Tibial nerve (tissue), 3 donors: ENCODE data around the gene SIPA1L2.

ENCODE experiments used
- POLR2A ChIP-seq, 2 donors: fragments of 450-650 bp; IDR thresholded peaks; one replicate each; pipeline ENCODE4 v1.6.1; 2017; ENCODE audit warnings: antibody characterized with exemption in 2 of 2, mild to moderate bottlenecking in 2 of 2, moderate library complexity in 2 of 2
- TF ChIP-seq, protein P1 (sequence below), 5 experiments: fragments of 200-600 bp in 3 of 5; fragments of 450-650 bp in 2 of 5; sonication (generic) in 3 of 5; IDR thresholded peaks; one replicate each; pipeline ENCODE4 v1.5.1; 2016 to 2019; ENCODE audit warnings: antibody characterized with exemption in 5 of 5, mild to moderate bottlenecking in 3 of 5, moderate library complexity in 2 of 5

- TF ChIP-seq, protein P1, sequence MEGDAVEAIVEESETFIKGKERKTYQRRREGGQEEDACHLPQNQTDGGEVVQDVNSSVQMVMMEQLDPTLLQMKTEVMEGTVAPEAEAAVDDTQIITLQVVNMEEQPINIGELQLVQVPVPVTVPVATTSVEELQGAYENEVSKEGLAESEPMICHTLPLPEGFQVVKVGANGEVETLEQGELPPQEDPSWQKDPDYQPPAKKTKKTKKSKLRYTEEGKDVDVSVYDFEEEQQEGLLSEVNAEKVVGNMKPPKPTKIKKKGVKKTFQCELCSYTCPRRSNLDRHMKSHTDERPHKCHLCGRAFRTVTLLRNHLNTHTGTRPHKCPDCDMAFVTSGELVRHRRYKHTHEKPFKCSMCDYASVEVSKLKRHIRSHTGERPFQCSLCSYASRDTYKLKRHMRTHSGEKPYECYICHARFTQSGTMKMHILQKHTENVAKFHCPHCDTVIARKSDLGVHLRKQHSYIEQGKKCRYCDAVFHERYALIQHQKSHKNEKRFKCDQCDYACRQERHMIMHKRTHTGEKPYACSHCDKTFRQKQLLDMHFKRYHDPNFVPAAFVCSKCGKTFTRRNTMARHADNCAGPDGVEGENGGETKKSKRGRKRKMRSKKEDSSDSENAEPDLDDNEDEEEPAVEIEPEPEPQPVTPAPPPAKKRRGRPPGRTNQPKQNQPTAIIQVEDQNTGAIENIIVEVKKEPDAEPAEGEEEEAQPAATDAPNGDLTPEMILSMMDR (IDR thresholded peaks at IDR 0.05) = no peak
- no peak for TF ChIP-seq POLR2A (IDR thresholded peaks at IDR 0.05)
Observed at GRCh38 chr1:232585486-232585885, 44.4 kb downstream of the SIPA1L2 start.
